Measurements from ENCODE around the gene ARL5B.

ARL5B gene

GRCh38 chr10:18656724-18657123 is 2.5 kb upstream of the ARL5B start:
- no peak overlapping the region for H3K4me3 ChIP-seq
- H3K4me2 ChIP-seq, result no peak overlapping the region
- H3K27me3 ChIP-seq, result no peaks in the 10 kb centered on the region
- no peak overlapping the region for H3K27ac ChIP-seq
- H3K9me3 ChIP-seq (replicated peaks in 1 of 11), result no peaks in the 10 kb centered on the region
- peaks cover 0 to 27% (median 4%) of the 10 kb centered on the region in 11 experiments; a peak in 7 of 22 replicates for H3K36me3 ChIP-seq
- peaks cover under 1 to 22% (median 14%) of the 10 kb centered on the region in 11 experiments; a peak in 16 of 22 replicates for H4K20me1 ChIP-seq
- H3K9ac ChIP-seq, result no peak overlapping the region
- H3K4me1 ChIP-seq, result peaks cover 23 to 32% (median 28%) of the 10 kb centered on the region in 10 experiments
- TF ChIP-seq Cebpa-rat (IDR thresholded peaks at IDR 0.05), result no peak

GRCh38 chr10:18658271-18659124 is 733 bp upstream of the ARL5B start:
- peaks cover 28 to 35% (median 31%) of the 10 kb centered on the region in 10 experiments for H3K4me1 ChIP-seq
- peak overlapping the region; percentile 85 to 98 (median 94) for H3K4me3 ChIP-seq

GRCh38 chr10:18659819-18660535 is 746 bp downstream of the ARL5B start:
- H3K36me3 ChIP-seq, result peaks cover 9 to 41% (median 33%) of the 10 kb centered on the region in 11 experiments; a peak in 17 of 22 replicates
- no peaks in the 10 kb centered on the region; a peak in 1 of 22 replicates for H3K9me3 ChIP-seq (replicated peaks in 1 of 11)
- H3K4me3 ChIP-seq, result peak overlapping the region; percentile 85 to 98 (median 94)
- H3K27me3 ChIP-seq, result no peaks in the 10 kb centered on the region
- H3K4me1 ChIP-seq, result peaks cover 28 to 35% (median 32%) of the 10 kb centered on the region in 10 experiments
- TF ChIP-seq Cebpa-rat (IDR thresholded peaks at IDR 0.05), result no peak
- H3K4me2 ChIP-seq, result peak overlapping the region; percentile 83 to 95 (median 89)
- peak overlapping the region; percentile 93 to 99 (median 98) for H3K27ac ChIP-seq
- peak overlapping the region; percentile 95 to 99 (median 98) for H3K9ac ChIP-seq
- peaks cover 30 to 55% (median 46%) of the 10 kb centered on the region in 11 experiments; a peak in 20 of 22 replicates for H4K20me1 ChIP-seq

More at GRCh38 chr10:18658271-18659124, 733 bp upstream of the ARL5B start:
- Histone ChIP-seq H3K4me2 (peak overlapping the region; percentile 84 to 97 (median 93)), H3K27me3 (no peaks in the 10 kb centered on the region), H3K9me3 (replicated peaks in 1 of 11) (no peaks in the 10 kb centered on the region; a peak in 1 of 22 replicates), H3K9ac (peak overlapping the region; percentile 95 to 99 (median 98)), H3K27ac (peak overlapping the region; percentile 93 to 99 (median 98)), H4K20me1 (peaks cover 15 to 40% (median 31%) of the 10 kb centered on the region in 11 experiments; a peak in 19 of 22 replicates), H3K36me3 (peaks cover 6 to 39% (median 18%) of the 10 kb centered on the region in 11 experiments; a peak in 13 of 22 replicates)
- no peak for TF ChIP-seq Cebpa-rat (IDR thresholded peaks at IDR 0.05)

- Histone ChIP-seq H3K9me3 (replicated peaks in 1 of 11) (no peaks in the 10 kb centered on the region; a peak in 1 of 22 replicates), H3K36me3 (peaks cover 10 to 51% (median 35%) of the 10 kb centered on the region in 11 experiments; a peak in 17 of 22 replicates), H3K4me3 (peak overlapping the region; percentile 85 to 98 (median 94)), H3K4me2 (peak overlapping the region; percentile 83 to 95 (median 89)), H3K27ac (peak overlapping the region in 10 of 11 experiments; percentile 94 to 99 (median 98); a peak in 18 of 22 replicates), H3K4me1 (peaks cover 28 to 40% (median 33%) of the 10 kb centered on the region in 10 experiments), H3K27me3 (no peaks in the 10 kb centered on the region), H3K9ac (peak overlapping the region; percentile 95 to 99 (median 98); a peak in 21 of 22 replicates), H4K20me1 (peaks cover 38 to 64% (median 56%) of the 10 kb centered on the region in 11 experiments; a peak in 21 of 22 replicates)
- TF ChIP-seq Cebpa-rat (IDR thresholded peaks at IDR 0.05), result no peak; a peak in 1 of 22 replicates
These were observed 1.7 kb downstream of the ARL5B start for GRCh38 chr10:18660816-18661431.

- Histone ChIP-seq H3K4me2 (peak overlapping the region in 2 of 11 experiments; percentile 7 to 13; a peak in 2 of 22 replicates), H3K36me3 (peaks cover 47 to 91% (median 73%) of the 10 kb centered on the region in 11 experiments), H3K4me3 (no peak overlapping the region)
These were observed 5.7 kb downstream of the ARL5B start for GRCh38 chr10:18664841-18665478.

GRCh38 chr10:18665815-18666558 is 6.8 kb downstream of the ARL5B start:
- H3K9ac ChIP-seq, result no peak overlapping the region
- no peak overlapping the region for H3K4me2 ChIP-seq
- H4K20me1 ChIP-seq, result peaks cover 38 to 100% (median 81%) of the 10 kb centered on the region in 11 experiments; a peak in 21 of 22 replicates
- H3K4me3 ChIP-seq, result no peak overlapping the region
- no peaks in the 10 kb centered on the region; a peak in 1 of 22 replicates for H3K9me3 ChIP-seq (replicated peaks in 1 of 11)
- no peak overlapping the region for H3K27ac ChIP-seq
- TF ChIP-seq Cebpa-rat (IDR thresholded peaks at IDR 0.05), result no peak
- H3K36me3 ChIP-seq, result peaks cover 57 to 100% (median 84%) of the 10 kb centered on the region in 11 experiments
- peaks cover 12 to 24% (median 17%) of the 10 kb centered on the region in 10 experiments for H3K4me1 ChIP-seq
- H3K27me3 ChIP-seq, result no peaks in the 10 kb centered on the region

More at GRCh38 chr10:18664841-18665478, 5.7 kb downstream of the ARL5B start:
- TF ChIP-seq Cebpa-rat (IDR thresholded peaks at IDR 0.05), result no peak
- Histone ChIP-seq H3K27me3 (no peaks in the 10 kb centered on the region), H4K20me1 (peaks cover 41 to 100% (median 90%) of the 10 kb centered on the region in 11 experiments; a peak in 21 of 22 replicates), H3K4me1 (peaks cover 16 to 30% (median 21%) of the 10 kb centered on the region in 10 experiments), H3K27ac (no peak overlapping the region), H3K9me3 (replicated peaks in 1 of 11) (no peaks in the 10 kb centered on the region; a peak in 1 of 22 replicates), H3K9ac (no peak overlapping the region)

GRCh38 chr10:18666810-18667209 is 7.6 kb downstream of the ARL5B start:
- Histone ChIP-seq H3K36me3 (peaks cover 64 to 100% (median 88%) of the 10 kb centered on the region in 11 experiments), H3K4me3 (no peak overlapping the region), H4K20me1 (peaks cover 35 to 100% (median 81%) of the 10 kb centered on the region in 11 experiments; a peak in 21 of 22 replicates), H3K27ac (no peak overlapping the region), H3K4me2 (no peak overlapping the region), H3K9ac (no peak overlapping the region), H3K9me3 (replicated peaks in 1 of 11) (no peaks in the 10 kb centered on the region; a peak in 1 of 22 replicates), H3K4me1 (peaks cover 4 to 16% (median 9%) of the 10 kb centered on the region in 10 experiments), H3K27me3 (no peaks in the 10 kb centered on the region)
- no peak for TF ChIP-seq Cebpa-rat (IDR thresholded peaks at IDR 0.05)

All from BLaER1 treated with 17β-estradiol and CSF1 and Interleukin-3, amounts not matched to agents 10 nM and 100 nM (cell line).